ENCODE data around the gene OR11G2. TPM values are rescaled to one million over a fixed set of nuclear protein-coding genes. Genes with fewer than 3 reads are reported as not detected.

OR11G2 gene
- total and polyA plus RNA-seq, 2 of the 8 experiments (the other 6 are each of a cell fraction or from before 2014, with no cell fraction given) = not detected

GRCh38 chr14:20191396-20191795 lies 700 bp downstream of the OR11G2 start (continued):
- no peak for TF ChIP-seq SUZ12 (IDR thresholded peaks at IDR 0.05; ENCODE audit: low read length)
- TF ChIP-seq SIX5 (IDR thresholded peaks at IDR 0.05; ENCODE audit: low read depth, low read length) = no peak
- no peak for TF ChIP-seq GTF2F1 (IDR thresholded peaks at IDR 0.05; ENCODE audit: borderline replicate concordance, low read depth, low read length)
- TF ChIP-seq TBP (IDR thresholded peaks at IDR 0.05; ENCODE audit: low read depth, low read length) = no peak
- TF ChIP-seq CEBPB (IDR thresholded peaks at IDR 0.05; ENCODE audit: low read depth, low read length) = no peak
- TF ChIP-seq NRF1 (IDR thresholded peaks at IDR 0.05; ENCODE audit: low read depth, low read length) = no peak
- TF ChIP-seq SAP30 (IDR thresholded peaks at IDR 0.05; ENCODE audit: insufficient read depth, insufficient replicate concordance, low read length) = no peak
- TF ChIP-seq SRF (IDR thresholded peaks at IDR 0.05; ENCODE audit: low read depth, low read length) = no peak
